Measurements from ENCODE around the gene TMEM244.
"Not testable (repeated sequence)": the region's sequence is repeated elsewhere in the genome, so short reads cannot be mapped to it uniquely, and the experiment has no call there.

TMEM244 gene

GRCh38 chr6:129802920-129803319 lies 58.2 kb downstream of the TMEM244 start:
- not testable (repeated sequence) for DNase-seq

- DNase-seq: no peak
Observed at GRCh38 chr6:129801909-129802308, 59.2 kb downstream of the TMEM244 start.

- no peak for DNase-seq
Observed at GRCh38 chr6:129795261-129795660, 65.9 kb downstream of the TMEM244 start.

- no peak for DNase-seq
Observed at GRCh38 chr6:129793447-129793846, 67.7 kb downstream of the TMEM244 start.

- no peak for DNase-seq
Observed at GRCh38 chr6:129792049-129792448, 69.1 kb downstream of the TMEM244 start.

GRCh38 chr6:129790785-129791184 lies 70.3 kb downstream of the TMEM244 start:
- no peak for DNase-seq

GRCh38 chr6:129789974-129790373 lies 71.1 kb downstream of the TMEM244 start:
- no peak for DNase-seq

- DNase-seq: no peak
Observed at GRCh38 chr6:129787816-129788215, 73.3 kb downstream of the TMEM244 start.

- no peak for DNase-seq
Observed at GRCh38 chr6:129786548-129786947, 74.6 kb downstream of the TMEM244 start.

GRCh38 chr6:129785756-129786135 lies 75.4 kb downstream of the TMEM244 start:
- DNase-seq: no peak

GRCh38 chr6:129785047-129785755 lies 75.9 kb downstream of the TMEM244 start:
- no peak for DNase-seq
